ENCODE data around the gene SLX4. TPM values are rescaled to one million over a fixed set of nuclear protein-coding genes. Genes with fewer than 3 reads are reported as not detected.

The SLX4 gene
- total RNA-seq, 1 experiment from 2014 or later: 7.0 TPM

DNA sequence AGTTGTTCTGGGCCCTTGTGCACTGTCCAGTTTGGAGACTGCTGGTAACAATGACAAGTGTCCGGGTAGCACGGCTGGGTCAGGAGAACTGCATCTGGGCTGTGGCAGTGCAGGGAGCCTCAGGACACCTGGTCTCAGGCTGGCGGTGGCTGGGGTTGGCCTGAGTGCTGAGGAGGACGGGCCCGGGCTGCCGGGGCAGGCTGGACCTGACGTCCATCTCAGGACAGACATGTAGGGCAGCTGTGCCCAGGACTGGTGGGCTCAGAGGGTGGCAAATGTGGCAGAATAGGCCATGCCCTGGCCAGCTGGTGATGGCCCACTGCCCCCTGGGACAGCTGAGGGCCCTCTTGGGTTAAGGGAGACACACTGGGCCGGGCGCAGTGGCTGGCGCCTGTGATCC lies 30.0 kb downstream of the SLX4 start:
- ChIA-PET RAD21 (ENCODE audit: low non-redundant PET in 1 of 2, low total read pairs in 2 of 2, uncharacterized antibody in 2 of 2, unreplicated experiment in 2 of 2) (no interaction called here), POLR2A (no interaction called here), CTCF (no interaction called here)
- no peaks in the 10 kb centered on the region; a peak in 1 of 4 replicates for H3K36me3 ChIP-seq (ENCODE audit: control insufficient read depth in 1 of 2, insufficient read depth in 2 of 2, low read length in 2 of 2)
- no peak for DNase-seq (ENCODE audit: low read depth, low spot score)
- no peaks in the 10 kb centered on the region for H3K27me3 ChIP-seq (ENCODE audit: insufficient read depth, low read length)
- H3K27ac ChIP-seq (ENCODE audit: low read depth, low read length): no peak overlapping the region; the same call in 1 of the 2 replicates
- no TSS peak for BruUV-seq (replicated peaks)
- TF ChIP-seq ZNF274 (IDR thresholded peaks at IDR 0.05; ENCODE audit: low read depth, low read length) (no peak), TCF7L2 (IDR thresholded peaks at IDR 0.05; ENCODE audit: borderline replicate concordance, extremely low read depth, insufficient read depth, insufficient read length) (no peak), CEBPB (IDR thresholded peaks at IDR 0.05; ENCODE audit: low read depth) (no peak), FOSL1 (IDR thresholded peaks at IDR 0.05; ENCODE audit: low read depth) (no peak), MAX (IDR thresholded peaks at IDR 0.05) (no peak), RAD21 (IDR thresholded peaks at IDR 0.05; ENCODE audit: low read depth) (no peak), CBX3 (IDR thresholded peaks at IDR 0.05; ENCODE audit: low read depth) (no peak), YY1 (IDR thresholded peaks at IDR 0.05; ENCODE audit: extremely low read depth, insufficient replicate concordance, low read depth, low read length) (no peak), CTCF (IDR thresholded peaks at IDR 0.05 in 2 of 3, conservative IDR thresholded peaks at IDR 0.05 in 1 of 3; ENCODE audit: borderline replicate concordance in 1 of 3, insufficient read depth in 1 of 3, low read depth in 2 of 3, low read length in 2 of 3) (no peak), ELF1 (IDR thresholded peaks at IDR 0.05; ENCODE audit: borderline replicate concordance, low read depth) (no peak), ZFX (IDR thresholded peaks at IDR 0.05) (no peak), EZH2phosphoT487 (IDR thresholded peaks at IDR 0.05; ENCODE audit: borderline replicate concordance) (no peak), SRF (IDR thresholded peaks at IDR 0.05; ENCODE audit: low read depth) (no peak), POLR2A (IDR thresholded peaks at IDR 0.05; ENCODE audit: borderline replicate concordance, extremely low read depth, insufficient read depth, insufficient read length) (no peak), SP1 (IDR thresholded peaks at IDR 0.05; ENCODE audit: low read depth) (no peak), SIN3A (IDR thresholded peaks at IDR 0.05; ENCODE audit: low read depth) (no peak), ZBTB33 (IDR thresholded peaks at IDR 0.05; ENCODE audit: extremely low read depth, insufficient replicate concordance, low read length) (no peak)
- TF ChIP-seq, protein P1, sequence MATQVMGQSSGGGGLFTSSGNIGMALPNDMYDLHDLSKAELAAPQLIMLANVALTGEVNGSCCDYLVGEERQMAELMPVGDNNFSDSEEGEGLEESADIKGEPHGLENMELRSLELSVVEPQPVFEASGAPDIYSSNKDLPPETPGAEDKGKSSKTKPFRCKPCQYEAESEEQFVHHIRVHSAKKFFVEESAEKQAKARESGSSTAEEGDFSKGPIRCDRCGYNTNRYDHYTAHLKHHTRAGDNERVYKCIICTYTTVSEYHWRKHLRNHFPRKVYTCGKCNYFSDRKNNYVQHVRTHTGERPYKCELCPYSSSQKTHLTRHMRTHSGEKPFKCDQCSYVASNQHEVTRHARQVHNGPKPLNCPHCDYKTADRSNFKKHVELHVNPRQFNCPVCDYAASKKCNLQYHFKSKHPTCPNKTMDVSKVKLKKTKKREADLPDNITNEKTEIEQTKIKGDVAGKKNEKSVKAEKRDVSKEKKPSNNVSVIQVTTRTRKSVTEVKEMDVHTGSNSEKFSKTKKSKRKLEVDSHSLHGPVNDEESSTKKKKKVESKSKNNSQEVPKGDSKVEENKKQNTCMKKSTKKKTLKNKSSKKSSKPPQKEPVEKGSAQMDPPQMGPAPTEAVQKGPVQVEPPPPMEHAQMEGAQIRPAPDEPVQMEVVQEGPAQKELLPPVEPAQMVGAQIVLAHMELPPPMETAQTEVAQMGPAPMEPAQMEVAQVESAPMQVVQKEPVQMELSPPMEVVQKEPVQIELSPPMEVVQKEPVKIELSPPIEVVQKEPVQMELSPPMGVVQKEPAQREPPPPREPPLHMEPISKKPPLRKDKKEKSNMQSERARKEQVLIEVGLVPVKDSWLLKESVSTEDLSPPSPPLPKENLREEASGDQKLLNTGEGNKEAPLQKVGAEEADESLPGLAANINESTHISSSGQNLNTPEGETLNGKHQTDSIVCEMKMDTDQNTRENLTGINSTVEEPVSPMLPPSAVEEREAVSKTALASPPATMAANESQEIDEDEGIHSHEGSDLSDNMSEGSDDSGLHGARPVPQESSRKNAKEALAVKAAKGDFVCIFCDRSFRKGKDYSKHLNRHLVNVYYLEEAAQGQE (IDR thresholded peaks at IDR 0.05; ENCODE audit: low read depth): no peak
- H3K4me2 ChIP-seq (ENCODE audit: low read length): no peak overlapping the region
- H3K9me3 ChIP-seq (ENCODE audit: control insufficient read depth in 1 of 2, insufficient read depth in 1 of 2, low read depth in 1 of 2, low read length in 2 of 2): no peaks in the 10 kb centered on the region
- no peak overlapping the region for H3K4me3 ChIP-seq (replicated peaks in 1 of 2; ENCODE audit: low read depth in 1 of 2, low read length in 2 of 2)
- intact Hi-C loops (cut with micrococcal nuclease): no loop called here
- H2AFZ ChIP-seq (ENCODE audit: low read depth, low read length, poor library complexity, severe bottlenecking): no peak overlapping the region
- H3K9ac ChIP-seq (ENCODE audit: low read length): no peak overlapping the region
- no peaks in the 10 kb centered on the region for H4K20me1 ChIP-seq (ENCODE audit: insufficient read depth)
- no peaks in the 10 kb centered on the region for H3K9me2 ChIP-seq (ENCODE audit: insufficient read depth)
- H3K79me2 ChIP-seq (ENCODE audit: insufficient read depth, low read length): no peaks in the 10 kb centered on the region
- ATAC-seq: no peak
- peaks cover 6 to 9% of the 10 kb centered on the region in 2 experiments for H3K4me1 ChIP-seq (ENCODE audit: control insufficient read depth in 1 of 2, insufficient read depth in 2 of 2, low read length in 2 of 2)
